NCI-H1092 treated with DMSO at 0.1 percent for 48 hours (cell line): ENCODE measurements around the gene C15orf61.

ENCODE experiments used
- DNase-seq: peaks from one replicate; lab custom pipeline; 2025; lab: John Stamatoyannopoulos, UW

The C15orf61 gene

GRCh38 chr15:67512933-67513714 lies 7.8 kb upstream of the C15orf61 start:
- no peak for DNase-seq

GRCh38 chr15:67515090-67515489 lies 5.8 kb upstream of the C15orf61 start:
- DNase-seq: no peak

- no peak for DNase-seq
Measured at GRCh38 chr15:67515557-67515956, 5.4 kb upstream of the C15orf61 start.

- no peak for DNase-seq
Measured at GRCh38 chr15:67520321-67521028, 456 bp upstream of the C15orf61 start.

GRCh38 chr15:67521783-67522568 lies 1.0 kb downstream of the C15orf61 start:
- no peak for DNase-seq

GRCh38 chr15:67523330-67523729 lies 2.4 kb downstream of the C15orf61 start:
- no peak for DNase-seq

- no peak for DNase-seq
Measured at GRCh38 chr15:67524235-67524634, 3.3 kb downstream of the C15orf61 start.

GRCh38 chr15:67528513-67528912 lies 7.6 kb downstream of the C15orf61 start:
- no peak for DNase-seq

GRCh38 chr15:67531379-67531914 lies 10.5 kb downstream of the C15orf61 start:
- DNase-seq: no peak

- DNase-seq: no peak
Measured at GRCh38 chr15:67533873-67534272, 12.9 kb downstream of the C15orf61 start.

GRCh38 chr15:67534360-67534759 lies 13.4 kb downstream of the C15orf61 start:
- no peak for DNase-seq

GRCh38 chr15:67537771-67538170 lies 16.8 kb downstream of the C15orf61 start:
- DNase-seq: no peak

- peak; percentile 62 for DNase-seq
Measured at GRCh38 chr15:67542420-67543347, 21.8 kb downstream of the C15orf61 start, which contains the start of gene MAP2K5. TSS of gene MAP2K5 (plus strand) at chr15:67542703. CDS start at chr15:67543336, 633 bp downstream.

GRCh38 chr15:67543348-67543718 lies 22.4 kb downstream of the C15orf61 start:
- no peak for DNase-seq

GRCh38 chr15:67544475-67544874 lies 23.5 kb downstream of the C15orf61 start:
- no peak for DNase-seq

- no peak for DNase-seq
Measured at GRCh38 chr15:67545864-67546263, 24.9 kb downstream of the C15orf61 start.

- DNase-seq: no peak
Measured at GRCh38 chr15:67547064-67547463, 26.1 kb downstream of the C15orf61 start.

GRCh38 chr15:67547836-67548235 lies 26.9 kb downstream of the C15orf61 start:
- no peak for DNase-seq

GRCh38 chr15:67548236-67548852 lies 27.4 kb downstream of the C15orf61 start:
- no peak for DNase-seq

GRCh38 chr15:67548862-67549651 lies 28.1 kb downstream of the C15orf61 start:
- peak; percentile 65 for DNase-seq
